ENCODE data around the gene XYLT1.
A peak's percentile ranks its signal among the peaks of the same experiment; 100 is the strongest.

XYLT1 gene

DNA sequence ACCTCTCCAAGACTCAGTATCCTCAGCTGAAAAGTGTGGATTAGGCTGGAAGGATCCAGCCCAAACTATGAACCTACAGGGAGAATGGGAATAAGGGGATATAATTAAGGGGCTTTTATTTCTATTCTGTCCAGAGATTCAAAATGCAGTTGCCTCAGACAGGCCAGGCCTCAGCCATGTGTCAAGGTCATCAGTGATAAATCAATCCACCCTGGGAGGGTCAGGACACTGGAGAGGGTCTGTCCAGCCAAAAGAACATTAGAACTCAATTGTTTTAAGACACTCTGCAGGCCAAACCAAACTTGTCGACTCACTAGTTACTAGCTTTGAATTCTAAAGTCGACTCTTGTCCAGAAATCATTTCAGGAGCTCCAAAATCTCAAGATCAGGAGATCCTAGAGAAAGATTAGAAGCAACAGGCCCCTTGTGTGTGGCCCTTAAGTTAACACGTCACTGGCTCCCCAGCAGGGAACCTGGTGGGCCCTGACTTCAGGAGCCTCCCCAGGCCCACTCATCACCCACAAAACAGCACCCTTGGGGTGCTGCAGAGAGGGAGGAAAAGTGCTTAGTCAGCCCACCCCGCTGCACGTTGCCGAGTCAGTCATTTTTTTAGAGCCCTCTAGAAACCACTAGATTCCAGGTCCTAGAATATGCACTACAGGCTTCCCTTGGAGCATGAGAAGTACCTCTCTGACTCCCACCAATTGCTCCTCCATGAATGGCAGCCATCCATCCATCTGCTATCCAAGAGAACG is 156.8 kb downstream of the XYLT1 start:
- TF ChIP-seq, protein P1, sequence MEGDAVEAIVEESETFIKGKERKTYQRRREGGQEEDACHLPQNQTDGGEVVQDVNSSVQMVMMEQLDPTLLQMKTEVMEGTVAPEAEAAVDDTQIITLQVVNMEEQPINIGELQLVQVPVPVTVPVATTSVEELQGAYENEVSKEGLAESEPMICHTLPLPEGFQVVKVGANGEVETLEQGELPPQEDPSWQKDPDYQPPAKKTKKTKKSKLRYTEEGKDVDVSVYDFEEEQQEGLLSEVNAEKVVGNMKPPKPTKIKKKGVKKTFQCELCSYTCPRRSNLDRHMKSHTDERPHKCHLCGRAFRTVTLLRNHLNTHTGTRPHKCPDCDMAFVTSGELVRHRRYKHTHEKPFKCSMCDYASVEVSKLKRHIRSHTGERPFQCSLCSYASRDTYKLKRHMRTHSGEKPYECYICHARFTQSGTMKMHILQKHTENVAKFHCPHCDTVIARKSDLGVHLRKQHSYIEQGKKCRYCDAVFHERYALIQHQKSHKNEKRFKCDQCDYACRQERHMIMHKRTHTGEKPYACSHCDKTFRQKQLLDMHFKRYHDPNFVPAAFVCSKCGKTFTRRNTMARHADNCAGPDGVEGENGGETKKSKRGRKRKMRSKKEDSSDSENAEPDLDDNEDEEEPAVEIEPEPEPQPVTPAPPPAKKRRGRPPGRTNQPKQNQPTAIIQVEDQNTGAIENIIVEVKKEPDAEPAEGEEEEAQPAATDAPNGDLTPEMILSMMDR (IDR thresholded peaks at IDR 0.05), result no peak
- Histone ChIP-seq H3K4me3 (no peak overlapping the region), H3K27ac (peak overlapping the region; percentile 62 to 75)
- DNase-seq (ENCODE audit: low spot score), result no peak

DNA sequence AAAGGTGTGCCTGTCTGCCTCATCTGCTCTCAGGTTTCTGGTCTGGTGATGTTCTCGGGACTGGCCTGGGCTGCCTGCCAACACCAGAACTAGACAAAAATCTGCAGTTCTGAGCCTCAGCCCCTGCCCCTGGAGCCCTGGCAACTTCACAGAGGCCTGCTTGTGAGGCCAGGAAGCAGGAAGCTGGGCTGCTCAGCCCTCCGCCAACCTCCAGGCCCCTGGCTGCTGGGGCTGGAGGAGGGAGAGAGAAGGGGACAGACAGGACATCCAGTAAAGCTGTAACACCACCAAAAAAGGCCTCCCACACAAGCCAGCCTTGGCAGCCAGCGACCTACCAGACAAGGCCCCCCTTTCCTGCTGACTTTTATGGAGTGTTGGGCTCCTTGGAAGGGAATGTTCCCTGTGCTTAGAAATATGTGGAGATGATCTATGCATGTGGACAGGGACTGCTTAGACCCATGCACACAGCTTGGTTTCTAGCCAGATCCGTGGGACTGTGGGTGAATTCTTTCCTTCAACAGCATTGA is 157.6 kb downstream of the XYLT1 start:
- TF ChIP-seq, protein P1 (IDR thresholded peaks at IDR 0.05), result no peak
- no peak overlapping the region for H3K4me3 ChIP-seq
- H3K27ac ChIP-seq, result peak overlapping the region; percentile 75 to 84
- DNase-seq (ENCODE audit: low spot score), result peak; percentile 80

DNA sequence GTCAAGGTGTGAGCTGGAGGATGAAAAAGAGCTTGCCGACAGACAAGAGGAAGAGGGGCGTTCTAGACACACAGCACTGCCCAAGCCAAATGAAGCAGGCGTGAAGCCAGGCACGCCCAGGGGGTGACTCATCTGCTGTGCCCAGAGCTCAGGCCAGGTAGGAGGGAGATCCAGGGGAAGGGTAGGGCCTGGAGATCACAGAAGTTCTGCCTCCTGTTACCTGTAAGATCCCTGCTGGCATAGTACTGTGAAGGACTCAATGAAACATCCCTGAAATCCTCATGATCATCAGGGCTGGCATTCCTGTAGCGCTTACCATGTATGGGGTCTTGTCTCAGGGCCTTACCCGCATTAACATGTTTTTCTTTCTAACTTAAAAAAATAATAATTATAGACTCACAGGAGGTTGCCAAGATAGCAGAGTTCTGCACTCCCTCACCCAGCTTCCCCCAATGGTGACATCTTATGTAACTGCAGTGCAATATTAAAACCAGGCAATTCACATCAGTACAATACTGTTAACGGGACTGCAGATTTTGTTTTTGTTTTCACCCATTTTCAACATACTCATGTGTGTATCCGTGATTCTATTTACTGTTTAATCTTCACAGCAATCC is 158.6 kb downstream of the XYLT1 start:
- H3K27ac ChIP-seq, result peak overlapping the region; percentile 75 to 84
- TF ChIP-seq, protein P1 (IDR thresholded peaks at IDR 0.05), result no peak
- no peak for DNase-seq (ENCODE audit: low spot score)
- H3K4me3 ChIP-seq, result no peak overlapping the region

DNA sequence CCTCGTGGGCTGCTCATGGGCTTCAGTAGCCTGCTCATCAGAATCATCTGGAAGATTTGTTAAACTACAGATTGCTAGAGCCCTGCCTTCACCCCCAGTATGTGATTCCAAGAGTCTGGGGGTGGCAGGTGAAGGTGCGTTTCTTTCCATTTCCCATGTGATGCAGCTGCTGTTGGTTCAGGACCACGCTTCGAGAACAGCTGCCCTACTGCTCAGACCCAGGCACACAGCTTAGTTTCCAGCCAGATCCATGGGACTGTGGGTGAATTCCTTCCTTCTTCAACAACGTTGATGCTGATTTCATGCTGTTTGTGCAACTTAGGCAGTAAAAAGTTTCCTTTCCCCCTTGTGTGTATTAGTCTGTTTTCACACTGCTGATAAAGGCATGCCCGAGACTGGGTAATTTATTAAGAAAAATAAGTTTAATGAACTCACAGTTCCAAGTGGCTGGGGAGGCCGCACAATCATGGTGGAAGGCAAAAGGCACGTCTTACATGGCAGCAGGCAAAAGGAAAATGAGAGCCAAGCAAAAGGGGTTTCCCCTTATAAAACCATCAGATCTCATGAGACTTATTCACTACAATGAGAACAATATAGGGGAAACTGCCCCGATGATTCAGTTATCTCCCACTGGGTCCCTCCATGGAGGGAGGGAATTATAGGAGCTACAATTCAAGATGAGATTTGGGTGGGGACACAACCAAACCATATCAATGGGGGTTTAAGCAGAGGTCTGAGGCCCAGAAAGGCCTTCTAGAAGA is 159.2 kb downstream of the XYLT1 start:
- TF ChIP-seq, protein P1 (IDR thresholded peaks at IDR 0.05), result no peak
- Histone ChIP-seq H3K4me3 (no peak overlapping the region), H3K27ac (no peak overlapping the region)
- DNase-seq (ENCODE audit: low spot score), result no peak

DNA sequence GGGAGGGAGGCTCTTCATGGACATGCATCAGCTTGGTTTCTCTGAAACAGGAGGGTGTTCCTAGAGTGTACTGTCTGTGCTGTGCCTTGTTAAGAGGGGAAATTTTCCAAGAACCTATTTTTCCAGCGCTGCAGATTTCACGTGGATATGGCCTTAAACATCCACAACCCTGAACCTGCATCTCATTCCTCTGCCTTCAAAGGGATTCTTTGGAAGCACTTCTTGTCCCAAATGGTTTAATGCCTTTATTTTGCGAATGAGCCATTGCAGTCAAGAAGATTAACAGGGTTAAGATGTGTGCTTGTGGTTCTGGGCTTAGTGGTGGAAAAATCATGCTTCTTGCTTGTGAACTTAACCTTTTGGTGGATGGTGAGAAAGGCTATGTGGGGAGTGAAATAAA is 161.2 kb downstream of the XYLT1 start:
- Histone ChIP-seq H3K27ac (no peak overlapping the region), H3K4me3 (no peak overlapping the region)
- TF ChIP-seq, protein P1 (IDR thresholded peaks at IDR 0.05), result no peak
- DNase-seq (ENCODE audit: low spot score), result no peak

DNA sequence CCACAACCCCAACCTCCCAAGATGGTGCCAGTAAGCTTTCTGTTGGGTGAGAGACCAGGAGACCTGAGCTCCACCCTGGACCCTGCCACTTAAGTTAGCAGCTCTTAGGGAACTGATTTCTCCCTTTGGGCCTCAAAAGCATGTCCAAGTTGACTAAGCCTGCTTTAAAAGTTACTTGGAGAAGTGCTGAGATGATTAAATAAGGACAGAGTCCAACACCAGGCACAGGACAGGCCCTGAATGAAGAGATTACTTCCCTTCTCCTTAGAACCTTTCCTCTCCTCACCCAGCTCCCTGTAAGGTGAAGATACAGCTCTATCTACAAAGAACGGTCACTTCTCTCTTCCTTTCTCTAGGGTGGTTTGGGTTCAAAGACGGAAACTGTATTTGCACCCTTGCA is 162.6 kb downstream of the XYLT1 start:
- TF ChIP-seq, protein P1 (IDR thresholded peaks at IDR 0.05), result no peak
- no peak for DNase-seq (ENCODE audit: low spot score)
- no peak overlapping the region for H3K4me3 ChIP-seq
- no peak overlapping the region for H3K27ac ChIP-seq
